HG03378 (cell line): ENCODE measurements around the gene NOM1.
"Not testable (repeated sequence)": the region's sequence is repeated elsewhere in the genome, so short reads cannot be mapped to it uniquely, and the experiment has no call there.

Experiments
- ATAC-seq: cut with Tn5 transposase; IDR thresholded peaks from one replicate; pipeline ENCODE4 v1.9.1; 2021; ENCODE audit warnings: mild to moderate bottlenecking, moderate library complexity; ENCODE audit not compliant: unreplicated experiment

The NOM1 gene

GRCh38 chr7:156940421-156941122 lies 8.9 kb upstream of the NOM1 start:
- no peak for ATAC-seq

- ATAC-seq, result no peak
Measured at GRCh38 chr7:156941393-156942182, 7.9 kb upstream of the NOM1 start.

- ATAC-seq, result no peak
Measured at GRCh38 chr7:156942708-156943090, 6.8 kb upstream of the NOM1 start.

GRCh38 chr7:156943091-156944041 lies 6.1 kb upstream of the NOM1 start:
- no peak for ATAC-seq

GRCh38 chr7:156944876-156945275 lies 4.6 kb upstream of the NOM1 start:
- ATAC-seq, result no peak

- no peak for ATAC-seq
Measured at GRCh38 chr7:156947120-156947843, 2.2 kb upstream of the NOM1 start.

- no peak for ATAC-seq
Measured at GRCh38 chr7:156948361-156948760, 1.2 kb upstream of the NOM1 start.

- no peak for ATAC-seq
Measured at GRCh38 chr7:156950381-156950858, 908 bp downstream of the NOM1 start.

- not testable (repeated sequence) for ATAC-seq
Measured at GRCh38 chr7:156953215-156953614, 3.7 kb downstream of the NOM1 start.

- no peak for ATAC-seq
Measured at GRCh38 chr7:156954941-156955340, 5.4 kb downstream of the NOM1 start.

GRCh38 chr7:156956727-156957126 lies 7.2 kb downstream of the NOM1 start:
- no peak for ATAC-seq

GRCh38 chr7:156962145-156962544 lies 12.6 kb downstream of the NOM1 start:
- ATAC-seq, result no peak

GRCh38 chr7:156962897-156963296 lies 13.4 kb downstream of the NOM1 start:
- ATAC-seq, result no peak

GRCh38 chr7:156963472-156963871 lies 14.0 kb downstream of the NOM1 start:
- no peak for ATAC-seq

GRCh38 chr7:156964971-156965370 lies 15.5 kb downstream of the NOM1 start:
- ATAC-seq, result no peak

GRCh38 chr7:156966387-156966786 lies 16.9 kb downstream of the NOM1 start:
- no peak for ATAC-seq

- no peak for ATAC-seq
Measured at GRCh38 chr7:156968183-156968582, 18.7 kb downstream of the NOM1 start.

- ATAC-seq, result no peak
Measured at GRCh38 chr7:156969972-156970420, 20.5 kb downstream of the NOM1 start.

- no peak for ATAC-seq
Measured at GRCh38 chr7:156975620-156976019, 26.1 kb downstream of the NOM1 start.

GRCh38 chr7:156979007-156979606 lies 29.6 kb downstream of the NOM1 start:
- no peak for ATAC-seq
